ENCODE measurements around the gene GAB1.
"Not testable (repeated sequence)": the region's sequence is repeated elsewhere in the genome, so short reads cannot be mapped to it uniquely, and the experiment has no call there.

Gene GAB1

DNA sequence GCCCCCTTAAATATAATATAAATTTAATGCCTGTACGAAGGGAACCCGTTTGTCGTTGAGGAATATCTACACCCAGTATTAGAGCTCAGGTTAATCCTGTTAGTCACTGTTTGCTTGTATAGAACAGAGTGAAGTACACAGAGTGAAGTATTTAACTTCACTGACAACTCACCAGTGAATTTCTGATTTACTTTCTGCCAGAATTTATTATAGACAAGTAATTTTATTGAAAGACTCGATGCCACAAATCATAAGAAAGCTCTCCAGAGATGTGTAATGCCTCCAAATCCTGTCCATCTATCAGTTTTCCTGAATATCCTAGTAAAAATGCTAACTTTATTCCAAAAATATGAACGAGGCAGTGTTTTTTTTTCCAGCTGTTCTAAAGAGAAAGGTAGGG, 1.6 kb downstream of the GAB1 start:
- DNase-seq (ENCODE audit: low read depth in 2 of 2): no peak

DNA sequence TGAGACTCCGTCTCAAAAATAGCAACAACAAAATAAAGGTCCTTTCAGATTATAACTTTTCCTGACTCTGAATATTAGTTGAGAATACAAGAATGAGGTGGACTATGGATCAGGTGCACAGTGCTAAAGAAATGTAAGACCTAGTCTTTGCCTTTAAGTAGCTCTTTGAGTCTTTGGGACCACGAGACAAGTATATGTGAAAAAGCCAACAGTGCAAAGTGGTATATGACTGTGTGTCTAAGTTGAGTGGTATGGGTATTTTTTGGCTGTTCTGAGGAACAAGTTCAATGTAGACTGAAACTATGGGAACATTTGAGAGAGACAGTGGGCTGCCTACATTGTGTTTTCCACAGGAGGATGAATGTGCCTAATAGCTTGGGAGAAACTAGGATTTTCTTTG, 2.8 kb downstream of the GAB1 start:
- DNase-seq (ENCODE audit: low read depth in 2 of 2): no peak

DNA sequence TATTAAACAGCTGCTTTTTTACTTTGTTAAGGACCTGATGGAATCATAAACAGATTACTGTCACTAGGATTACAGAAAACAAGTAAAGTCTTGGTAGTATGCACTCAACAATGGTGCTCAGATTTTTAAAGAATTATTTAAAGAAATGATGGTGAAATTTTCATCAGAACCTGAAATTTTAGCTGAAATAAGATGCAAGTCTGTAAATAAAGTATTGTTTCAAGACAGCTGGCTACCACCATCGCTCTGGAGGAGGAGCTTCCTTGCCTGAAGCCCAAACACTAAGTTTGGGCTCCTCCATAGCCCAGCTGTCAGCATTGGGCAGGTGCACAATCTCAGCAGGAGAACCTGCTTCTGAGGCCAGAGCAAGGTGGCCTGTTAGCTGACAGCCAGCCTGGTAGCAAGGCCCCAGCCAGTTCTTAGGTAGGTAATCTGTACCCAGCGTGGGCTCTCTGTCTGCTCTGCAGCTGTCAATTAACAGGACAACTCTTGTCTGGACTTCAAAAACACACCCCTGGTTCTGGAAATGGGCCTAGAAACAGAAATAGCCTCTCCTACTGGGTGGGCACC, 4.6 kb downstream of the GAB1 start:
- no peak for DNase-seq (ENCODE audit: low read depth in 2 of 2)

DNA sequence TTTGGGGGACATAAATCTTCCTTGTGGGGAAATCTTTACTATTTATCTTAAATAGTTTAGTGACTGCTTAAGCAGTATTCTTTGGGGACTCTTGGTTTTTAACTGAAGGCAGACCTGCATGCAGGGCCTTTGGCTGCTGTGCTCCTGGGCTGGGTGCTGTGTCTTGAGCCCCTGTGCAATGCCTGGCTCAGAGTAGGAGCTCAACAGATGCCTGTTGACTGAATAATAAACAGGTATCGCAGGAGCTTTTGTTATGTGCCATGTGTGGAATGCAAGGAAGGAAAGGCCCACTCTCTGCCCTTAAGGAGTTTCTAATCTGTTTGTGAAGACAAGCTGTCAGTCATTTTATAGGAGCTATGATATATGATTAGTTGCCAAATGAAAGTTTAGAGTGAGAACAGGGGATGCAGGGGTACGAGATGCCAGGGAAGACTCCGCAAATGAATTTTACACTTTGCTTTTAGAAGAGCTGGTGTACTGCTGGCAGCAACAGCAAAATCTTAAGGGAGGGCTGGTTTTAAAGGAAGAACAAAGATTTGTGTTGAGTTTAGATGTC, 6.7 kb downstream of the GAB1 start:
- DNase-seq (ENCODE audit: low read depth in 2 of 2): no peak

DNA sequence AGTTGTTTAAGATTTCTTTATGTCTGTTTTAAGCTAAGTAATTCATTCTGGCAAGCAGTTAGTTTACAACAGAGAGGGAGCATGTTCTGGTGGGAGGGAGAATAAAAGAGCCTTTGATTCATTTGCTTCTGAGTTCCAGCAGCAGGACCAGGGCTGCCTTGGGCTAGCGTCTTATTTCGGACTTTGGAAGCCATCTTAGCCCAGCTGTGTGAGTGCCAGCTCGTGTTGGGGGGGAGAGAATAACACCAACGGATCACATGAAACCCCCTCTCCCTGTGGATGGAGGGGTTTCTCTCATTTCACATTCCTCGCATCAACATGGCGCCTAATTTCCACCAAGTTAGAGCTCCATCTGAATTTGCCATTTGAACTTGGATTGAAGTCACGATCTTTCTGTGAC, 7.4 kb downstream of the GAB1 start:
- no peak for DNase-seq (ENCODE audit: low read depth in 2 of 2)

DNA sequence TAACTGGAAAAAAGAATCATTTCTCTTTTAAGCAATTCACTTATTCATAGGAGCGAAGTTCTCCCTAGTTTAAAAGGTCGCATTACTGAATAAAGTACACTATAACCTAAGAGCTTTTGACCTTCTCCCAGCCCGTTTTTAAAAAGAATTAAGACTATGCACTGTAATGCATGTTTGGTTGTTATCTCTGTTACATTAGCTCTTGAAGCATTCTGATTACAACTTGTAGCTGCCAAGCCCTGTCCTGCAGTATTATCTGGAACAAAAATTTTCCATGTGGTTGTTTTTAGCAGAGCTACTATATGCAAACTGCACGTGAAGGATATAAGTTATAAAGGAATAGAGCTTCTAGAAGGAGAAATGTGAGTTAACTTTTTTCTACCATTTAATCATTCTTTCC, 8.1 kb downstream of the GAB1 start:
- DNase-seq (ENCODE audit: low read depth in 2 of 2): no peak

DNA sequence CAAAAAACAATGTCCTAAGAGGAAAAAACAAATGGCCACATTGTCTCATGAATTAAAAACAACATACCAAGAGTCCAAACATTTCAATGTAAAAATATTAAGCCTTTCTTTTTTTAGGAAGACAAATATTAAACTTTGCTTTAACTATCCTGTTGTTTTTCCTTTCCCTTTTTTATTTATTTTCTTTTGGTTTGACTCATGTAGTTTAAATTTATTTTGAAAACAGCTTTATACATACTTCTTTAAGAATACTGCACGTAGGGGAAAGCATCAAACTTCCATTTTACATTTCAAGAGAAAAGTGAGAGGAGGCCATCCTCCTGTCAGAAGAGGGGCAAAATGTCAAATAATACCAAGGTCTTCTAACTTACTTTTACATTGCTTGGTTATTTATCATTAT, 8.7 kb downstream of the GAB1 start:
- DNase-seq (ENCODE audit: low read depth in 2 of 2): no peak

DNA sequence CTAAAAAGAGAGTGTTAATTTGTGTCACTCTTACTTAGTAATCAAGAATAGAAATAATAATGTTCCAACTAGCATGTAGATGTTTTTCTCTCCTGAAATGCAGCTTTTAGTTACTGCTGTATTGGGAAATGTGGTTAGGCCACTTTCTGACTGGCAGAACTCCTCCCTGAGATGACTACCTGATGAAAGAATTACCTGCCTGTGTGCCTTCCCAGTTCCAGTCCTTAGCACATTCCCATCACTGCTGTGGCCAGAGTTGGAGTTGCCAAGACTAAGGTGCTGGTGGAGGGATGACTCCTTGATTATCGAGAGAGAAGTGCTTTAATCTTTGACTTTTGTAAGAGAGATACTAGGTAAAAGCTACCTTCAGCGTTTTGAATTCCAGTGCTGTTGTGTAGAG, 9.5 kb downstream of the GAB1 start:
- no peak for DNase-seq (ENCODE audit: low read depth in 2 of 2)

DNA sequence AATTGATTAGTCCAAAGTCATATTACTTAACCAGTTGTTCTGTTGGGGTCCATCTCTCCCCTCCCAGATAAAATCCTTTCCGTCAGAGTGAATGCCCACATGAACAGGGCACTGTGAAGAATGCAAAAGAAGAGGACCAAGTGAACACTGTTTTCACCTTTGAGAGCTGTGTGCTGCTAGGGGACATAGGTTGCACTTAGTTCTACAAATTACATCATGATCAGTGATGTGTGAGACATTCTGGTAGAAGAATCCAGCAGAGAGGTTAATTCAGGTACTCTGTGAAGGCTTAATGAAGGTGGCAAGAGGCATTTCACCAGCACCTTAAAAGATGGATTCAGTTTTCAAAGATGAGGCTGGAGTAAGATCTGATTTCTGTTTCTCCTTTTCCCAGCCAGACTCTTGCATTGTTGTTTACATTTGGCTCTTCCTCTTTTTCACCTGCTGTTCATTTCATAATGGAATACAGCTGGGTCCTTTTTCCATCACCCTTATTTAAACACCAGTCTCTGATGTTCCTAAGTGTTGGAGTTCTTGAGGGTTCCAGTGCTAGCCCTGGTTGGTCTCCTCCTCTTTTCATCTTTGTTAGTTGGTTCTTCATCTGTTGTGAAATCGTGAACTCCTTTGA, 10.9 kb downstream of the GAB1 start:
- no peak for DNase-seq (ENCODE audit: low read depth in 2 of 2)

DNA sequence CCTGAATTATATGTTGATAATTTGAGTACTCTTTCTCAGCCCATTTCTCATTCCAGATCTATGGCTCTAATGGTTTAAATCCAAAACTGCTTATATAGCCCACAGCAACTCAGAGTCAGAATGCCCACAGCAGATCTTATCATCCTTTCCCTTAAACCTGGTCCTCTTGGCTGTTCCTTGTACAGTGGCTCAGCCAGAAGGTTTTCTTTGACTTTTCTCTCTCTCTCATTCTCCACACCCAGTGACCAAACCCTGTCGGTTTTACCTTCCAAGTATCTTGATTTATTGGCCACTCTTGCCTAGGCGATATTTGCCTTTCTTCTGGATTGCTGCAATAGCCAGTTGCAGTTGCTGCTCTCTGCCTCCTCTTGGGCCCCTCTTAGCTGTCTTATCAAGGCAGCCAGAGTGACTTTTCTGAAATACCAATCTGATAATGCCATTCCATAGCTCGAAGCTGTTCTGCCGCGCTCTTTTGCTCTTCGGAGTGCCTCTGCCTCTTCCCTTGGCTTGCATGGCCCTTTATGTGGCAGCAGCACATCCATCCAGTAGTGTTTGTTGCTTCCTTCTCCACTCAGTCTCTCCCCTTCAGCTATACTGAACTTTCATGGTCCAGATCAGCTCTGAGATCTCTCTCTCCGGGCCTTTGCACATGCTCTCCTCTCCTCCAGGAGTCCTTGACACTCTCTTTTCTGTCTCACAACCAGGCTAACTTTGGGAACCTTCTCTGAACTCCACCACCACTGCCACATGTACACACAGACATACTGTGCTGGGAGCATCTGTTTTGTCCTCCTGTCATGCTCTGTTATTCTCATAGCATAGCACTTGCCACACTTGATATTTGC, 11.8 kb downstream of the GAB1 start:
- no peak for DNase-seq (ENCODE audit: low read depth in 2 of 2)

DNA sequence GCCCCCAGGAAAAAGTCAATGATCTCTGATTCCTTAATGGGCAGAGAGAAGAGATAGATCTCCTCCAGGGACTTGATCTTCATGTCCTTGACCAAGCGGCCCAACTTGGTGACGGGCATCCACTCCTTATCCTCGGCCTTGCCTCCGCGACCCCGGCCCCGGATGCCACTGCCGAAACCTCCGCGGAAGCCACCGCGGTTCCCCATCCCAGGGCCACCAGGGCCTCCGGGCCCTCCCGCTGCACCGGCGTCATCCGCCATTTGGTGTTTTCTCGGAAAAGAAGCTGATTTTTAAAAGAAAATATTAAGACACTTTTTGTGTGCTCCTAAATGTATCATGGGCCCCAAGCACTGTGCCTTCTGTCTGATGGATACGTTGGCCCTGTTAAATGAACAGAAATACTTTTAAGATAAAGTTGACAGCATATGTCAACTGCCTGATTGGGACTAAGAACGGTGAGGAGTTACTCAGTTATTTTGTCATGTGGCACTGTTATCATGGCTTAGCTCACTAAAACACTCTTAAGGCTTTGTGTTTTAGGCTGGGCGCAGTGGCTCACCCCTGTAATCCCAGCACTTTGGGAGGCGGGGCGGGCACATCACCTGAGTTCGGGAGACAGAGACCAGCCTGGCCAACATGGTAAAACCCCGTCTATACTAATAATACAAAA, 13.3 kb downstream of the GAB1 start:
- not testable (repeated sequence) for DNase-seq (ENCODE audit: low read depth in 2 of 2)

DNA sequence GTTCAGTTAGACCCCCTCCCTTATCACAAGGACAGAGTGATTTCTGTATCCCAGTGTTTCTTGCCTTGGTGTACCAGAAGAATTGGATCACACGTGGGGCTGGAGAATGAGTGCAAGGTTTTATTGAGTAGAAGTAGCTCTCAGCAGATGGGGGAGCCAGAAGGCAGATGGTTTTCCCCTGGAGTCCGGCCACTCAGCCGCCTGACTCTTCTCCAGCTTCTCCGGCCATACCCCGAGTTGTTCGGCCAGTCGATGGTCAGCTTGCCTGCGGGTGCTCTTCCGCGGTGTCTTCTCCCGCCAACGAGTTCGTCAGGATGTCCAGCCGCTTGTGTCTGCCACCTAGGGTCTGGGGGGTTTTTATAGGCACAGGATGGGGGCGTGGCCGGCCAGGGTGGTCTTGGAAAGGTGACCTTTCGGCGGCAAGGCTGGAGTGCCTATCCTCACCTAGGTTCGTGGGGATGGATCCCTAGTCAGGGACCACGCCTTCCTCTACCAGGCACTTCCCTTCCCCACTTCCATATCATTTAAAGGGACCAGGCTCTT, 14.5 kb downstream of the GAB1 start:
- DNase-seq (ENCODE audit: low read depth in 2 of 2): no peak

DNA sequence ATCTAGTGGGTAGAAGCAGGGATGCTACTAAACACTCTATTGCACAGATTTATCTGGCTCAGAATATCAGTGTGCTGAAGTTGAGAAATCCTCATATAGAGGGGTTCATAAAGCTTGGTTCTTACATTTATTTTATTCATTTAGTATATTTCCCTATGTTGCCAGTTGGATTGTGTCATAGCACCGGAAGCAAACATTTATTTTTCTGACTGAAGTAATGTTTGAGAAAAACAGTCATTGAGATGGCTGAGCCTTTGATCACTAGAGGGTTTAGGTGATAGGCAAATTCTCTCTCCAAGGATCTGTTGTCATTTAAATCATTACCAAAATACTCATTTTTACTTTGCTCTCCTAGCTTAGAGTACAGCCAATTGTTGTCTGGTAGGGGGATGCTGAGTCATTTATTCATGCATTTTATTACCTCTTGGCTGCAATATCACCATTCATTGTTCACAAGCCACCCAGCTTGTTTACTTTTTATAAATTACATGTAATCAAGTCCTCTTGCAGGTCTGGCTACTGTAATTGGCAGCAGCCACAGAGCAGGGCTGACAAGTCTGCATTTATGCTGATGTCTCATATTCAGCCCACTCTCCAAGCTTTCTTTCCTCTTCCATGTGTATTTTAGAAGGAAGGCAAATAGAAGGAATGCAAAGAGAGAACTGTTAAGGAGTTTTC, 15.2 kb downstream of the GAB1 start:
- DNase-seq (ENCODE audit: low read depth in 2 of 2): no peak

DNA sequence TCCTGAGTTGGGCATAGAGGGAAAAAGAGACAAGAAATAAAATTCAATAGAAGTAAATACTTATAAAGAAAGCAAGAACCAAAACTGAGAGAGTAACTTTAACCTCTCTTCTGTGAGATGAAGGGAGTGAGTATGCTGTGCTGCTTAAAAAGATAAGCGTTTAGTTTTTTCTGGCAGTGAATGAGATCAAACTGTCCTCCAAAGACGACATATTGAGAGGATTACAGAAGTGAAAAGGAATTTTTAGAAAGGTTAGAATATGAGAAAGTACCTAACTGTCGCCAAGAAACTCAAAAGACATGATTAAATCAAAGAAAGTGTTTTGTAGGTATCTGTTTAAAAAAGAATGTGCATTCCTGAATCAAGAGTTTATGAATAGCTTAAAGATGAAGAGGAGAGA, 16.0 kb downstream of the GAB1 start:
- no peak for DNase-seq (ENCODE audit: low read depth in 2 of 2)

DNA sequence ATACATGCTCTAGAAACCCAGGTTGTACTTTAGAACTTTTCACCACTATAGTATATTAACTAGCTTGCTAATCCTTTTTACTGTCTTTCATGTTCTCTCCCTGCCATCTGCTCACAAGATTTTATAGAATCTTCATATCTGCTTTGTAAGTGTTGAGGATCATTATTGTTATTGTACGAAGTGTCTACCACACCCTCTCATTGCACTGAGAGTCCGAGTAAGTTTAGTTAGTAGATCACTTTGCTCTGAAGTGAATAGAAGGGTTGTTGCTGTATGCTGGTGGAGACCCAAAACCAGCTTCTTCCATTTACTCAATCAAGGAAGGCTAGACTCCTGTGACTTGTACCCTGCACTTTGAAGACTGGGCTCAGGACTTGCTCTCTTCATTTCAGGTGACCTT, 17.1 kb downstream of the GAB1 start:
- no peak for DNase-seq (ENCODE audit: low read depth in 2 of 2)

DNA sequence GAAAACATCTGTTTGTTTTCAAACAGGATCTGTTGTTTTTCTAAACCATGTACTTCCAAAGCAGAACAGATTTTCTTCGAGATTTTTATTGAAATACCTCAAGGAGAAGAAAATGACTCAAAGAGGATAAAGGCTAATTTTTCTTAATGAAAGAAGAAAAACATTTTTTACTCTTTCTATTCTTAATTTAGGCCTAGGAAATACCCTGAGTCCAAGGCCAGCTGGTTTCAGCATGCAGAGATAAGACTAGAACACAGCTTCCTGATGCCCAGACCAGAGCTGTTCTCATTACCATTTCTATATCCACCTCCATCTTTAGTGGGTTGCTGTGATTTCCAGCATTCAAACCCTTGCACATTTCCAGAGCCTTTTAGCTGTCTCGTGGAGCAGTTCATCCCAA, 18.3 kb downstream of the GAB1 start:
- no peak for DNase-seq (ENCODE audit: low read depth in 2 of 2)

DNA sequence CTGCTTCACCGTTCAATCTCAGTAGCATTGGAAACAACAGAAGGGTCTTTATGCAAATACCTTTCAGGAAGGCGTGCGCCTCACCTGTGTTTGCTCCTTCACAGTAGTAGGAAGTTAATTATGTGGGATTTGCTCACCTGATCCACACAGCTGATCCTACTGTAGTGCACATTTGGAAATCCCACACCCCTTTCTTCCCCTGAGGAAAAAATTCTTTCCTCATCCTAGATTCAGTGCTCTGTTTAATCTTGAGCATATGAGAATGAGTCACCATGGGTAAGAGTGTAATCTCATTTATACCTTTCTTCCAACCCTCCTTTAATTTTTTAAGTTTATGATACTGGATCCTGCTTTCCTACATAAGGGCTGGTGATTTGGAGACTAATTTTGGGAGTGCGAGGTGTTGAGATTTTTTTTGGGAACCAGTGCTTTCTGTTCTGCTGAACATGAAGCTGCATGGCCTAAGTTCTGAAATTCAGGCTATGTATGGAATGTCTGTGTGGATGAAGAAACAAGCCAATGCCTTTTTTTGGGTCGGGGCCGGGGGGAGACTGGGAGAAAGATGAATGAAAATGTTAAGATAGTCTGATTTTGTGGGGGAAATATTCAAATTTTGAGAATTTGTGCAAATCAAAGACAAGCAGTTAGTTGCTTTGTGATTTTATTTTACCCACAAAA, 19.0 kb downstream of the GAB1 start:
- no peak for DNase-seq (ENCODE audit: low read depth in 2 of 2)

DNA sequence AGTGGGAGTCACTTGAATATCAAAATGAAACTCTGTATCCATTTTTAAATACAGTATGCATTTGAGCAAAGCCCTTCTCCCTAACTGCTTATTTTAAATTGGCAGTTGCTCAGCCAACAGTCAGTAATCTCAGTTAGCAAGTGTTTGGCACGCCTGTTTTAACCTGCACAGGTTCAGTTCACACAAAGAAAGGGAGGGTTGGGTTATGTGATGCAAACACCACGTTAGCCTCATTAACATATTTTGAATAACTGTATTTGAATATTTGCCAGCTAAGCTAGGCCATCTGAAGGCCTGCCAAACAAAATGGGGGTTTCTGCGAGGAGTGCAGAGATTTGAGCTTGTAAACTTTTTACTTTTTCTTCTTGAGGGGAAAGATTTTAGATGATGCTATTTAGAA, 19.8 kb downstream of the GAB1 start:
- no peak for DNase-seq (ENCODE audit: low read depth in 2 of 2)

DNA sequence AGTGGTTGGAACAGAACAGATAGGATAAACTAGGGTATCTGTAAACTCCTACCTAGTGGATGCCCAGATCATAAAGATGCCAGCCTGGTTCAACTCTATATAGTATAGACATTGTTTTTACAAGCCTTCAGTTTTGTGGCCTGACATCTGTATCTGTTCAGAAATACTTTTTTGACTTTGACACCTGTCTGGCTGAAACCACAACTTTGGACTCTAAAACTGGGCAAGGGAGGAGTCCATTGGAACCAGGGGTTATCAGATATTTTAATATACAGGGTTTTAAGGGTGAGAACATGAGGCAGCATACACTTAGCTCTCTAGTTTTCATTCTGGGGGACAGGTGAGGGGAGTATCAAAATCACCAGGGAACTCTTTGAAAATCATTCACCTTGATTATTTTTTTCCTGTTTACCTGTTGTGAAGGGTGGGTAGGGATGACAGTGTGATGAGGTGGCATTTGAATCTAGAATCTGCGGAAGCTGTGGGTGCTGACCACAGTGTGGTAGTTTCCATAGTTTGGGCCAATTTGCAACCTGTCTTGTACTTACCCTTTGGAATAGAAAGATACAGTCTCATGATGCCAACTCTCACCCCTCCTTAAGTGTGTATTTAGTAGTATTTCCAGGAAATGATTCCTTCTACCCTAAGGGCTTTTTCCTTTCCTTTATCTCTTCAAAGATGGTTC, 20.6 kb downstream of the GAB1 start:
- DNase-seq (ENCODE audit: low read depth in 2 of 2): no peak

DNA sequence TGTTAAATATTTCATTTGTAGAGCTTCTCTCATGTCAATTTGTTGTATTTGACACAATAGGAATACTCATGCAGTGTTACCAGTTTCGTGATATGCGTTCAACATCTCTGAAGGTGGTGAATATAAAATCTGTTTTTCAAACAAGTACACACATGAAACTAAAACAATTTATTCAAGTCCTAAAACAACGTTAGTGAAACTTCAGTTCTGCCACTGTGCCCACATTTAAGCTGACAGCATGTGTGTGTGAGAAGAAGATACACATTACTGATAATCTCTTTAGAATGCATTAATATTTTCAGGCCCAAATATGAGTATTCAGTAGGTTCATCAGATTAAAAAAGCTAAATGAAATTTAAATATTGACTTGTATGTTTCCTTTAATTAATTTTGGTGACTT, 21.7 kb downstream of the GAB1 start:
- no peak for DNase-seq (ENCODE audit: low read depth in 2 of 2)
